ENCODE data around the gene PTPN23.

PTPN23 gene

DNA sequence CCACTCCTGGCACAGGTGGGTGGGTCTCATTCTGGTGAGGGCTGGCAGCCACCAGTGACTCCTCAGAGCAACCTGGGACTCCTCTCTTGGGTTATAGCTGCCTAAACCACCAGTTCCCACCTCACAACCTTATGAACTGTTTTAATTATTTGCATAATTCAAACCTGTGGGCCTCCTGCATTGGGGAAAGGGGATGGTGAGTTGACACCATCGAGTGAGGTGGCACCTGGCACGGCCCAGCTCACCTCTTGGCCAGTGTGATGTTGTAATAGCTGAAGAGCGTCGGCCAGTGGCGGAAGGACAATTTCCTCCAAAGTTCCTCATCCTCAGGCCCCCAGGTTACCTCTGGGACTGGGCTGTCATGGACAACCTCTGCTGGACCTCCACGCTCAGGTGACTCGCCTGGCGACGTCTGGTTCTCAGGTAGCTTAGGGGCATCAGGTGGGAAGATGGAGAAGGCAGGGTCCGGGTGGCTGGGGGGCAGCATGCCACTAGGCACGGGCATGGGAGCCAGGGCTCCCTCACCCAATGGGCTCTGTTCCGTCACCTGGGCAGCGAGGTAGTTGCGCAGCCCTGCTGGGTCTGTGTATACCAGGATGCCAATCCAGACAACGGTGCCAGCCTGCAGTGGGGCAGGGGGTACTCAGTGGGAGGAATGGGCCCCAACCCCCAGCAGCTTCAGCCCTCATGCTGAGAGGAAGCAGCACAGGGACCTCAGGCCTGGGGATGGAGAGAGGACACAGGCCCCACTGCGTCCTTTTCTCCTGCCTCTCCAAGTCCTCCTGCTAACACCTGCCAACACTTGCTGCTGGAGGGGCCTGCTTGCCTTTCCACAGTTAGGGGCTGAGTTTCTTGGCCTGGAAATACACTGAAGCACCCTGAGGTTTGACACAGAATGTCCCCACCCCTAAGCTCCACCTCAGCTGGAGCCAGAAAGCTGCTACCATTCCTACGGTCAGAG is 38.5 kb downstream of the PTPN23 start:
- no peak for DNase-seq (ENCODE audit: low spot score)

DNA sequence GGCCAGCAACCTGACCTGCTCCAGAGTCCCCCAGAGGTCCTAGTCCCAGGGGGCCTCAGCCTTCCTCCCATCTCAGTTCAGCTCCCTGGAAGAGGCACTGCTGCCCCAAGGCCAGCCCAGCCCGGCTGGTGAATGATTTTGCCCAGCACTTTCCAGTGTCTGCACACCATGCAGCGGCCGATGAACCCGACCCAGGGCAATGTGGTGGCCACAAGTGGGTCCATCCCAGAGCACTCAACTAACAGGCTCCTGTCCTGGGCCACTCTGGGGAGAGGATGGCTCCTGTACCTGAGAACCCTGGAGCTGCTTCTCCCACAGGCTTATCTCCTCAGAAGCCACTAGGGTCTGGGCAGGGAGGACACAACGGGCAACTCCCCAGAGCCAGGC is 39.2 kb downstream of the PTPN23 start:
- no peak for DNase-seq (ENCODE audit: low spot score)

DNA sequence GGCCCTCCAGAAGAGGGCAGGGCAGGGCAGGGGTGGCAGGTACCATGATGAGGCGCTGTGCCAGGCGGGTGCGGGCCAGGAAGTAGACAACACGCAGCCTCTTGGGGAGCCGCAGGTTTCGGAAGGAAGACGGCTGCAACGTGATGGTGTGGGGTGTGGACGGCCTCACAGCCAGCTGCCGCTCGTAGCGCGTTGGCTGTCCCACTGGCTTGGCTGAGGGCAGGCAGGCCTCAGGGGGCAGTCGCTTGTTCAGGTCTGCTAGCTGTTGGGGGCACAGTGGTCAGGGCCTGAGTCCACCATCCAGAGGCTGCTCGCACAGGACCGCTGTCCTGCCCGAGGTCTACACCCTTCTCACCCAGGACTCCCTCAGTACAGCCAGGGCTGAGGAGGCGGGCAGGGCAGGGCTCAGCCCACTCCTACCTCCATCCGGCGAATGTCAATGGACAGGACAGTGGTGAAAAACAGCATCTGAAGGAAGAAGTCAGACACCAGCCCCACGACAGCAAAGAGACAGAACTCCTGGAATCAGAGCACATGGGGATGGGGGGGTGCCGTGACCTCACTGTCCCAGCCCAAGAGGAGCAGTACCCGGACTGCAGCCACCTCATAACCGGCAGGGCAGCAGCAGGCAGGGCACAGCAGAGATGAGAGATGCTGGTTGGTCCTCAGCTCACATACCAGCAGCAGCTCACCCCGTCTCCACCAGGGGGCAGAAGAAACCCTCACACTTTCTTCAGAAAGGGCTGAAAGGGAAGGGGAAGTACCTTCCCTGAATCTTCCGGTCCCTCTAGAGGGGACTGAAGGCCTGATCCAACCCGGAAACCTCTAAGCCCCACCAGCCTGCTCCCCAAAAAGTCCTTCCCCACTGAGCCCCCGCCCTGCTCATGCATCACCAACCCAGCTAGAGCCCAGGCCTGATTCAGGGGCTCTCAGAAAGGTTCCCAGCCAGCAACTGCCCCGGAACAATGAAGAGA is 40.0 kb downstream of the PTPN23 start:
- DNase-seq (ENCODE audit: low spot score) = peak; percentile 91

DNA sequence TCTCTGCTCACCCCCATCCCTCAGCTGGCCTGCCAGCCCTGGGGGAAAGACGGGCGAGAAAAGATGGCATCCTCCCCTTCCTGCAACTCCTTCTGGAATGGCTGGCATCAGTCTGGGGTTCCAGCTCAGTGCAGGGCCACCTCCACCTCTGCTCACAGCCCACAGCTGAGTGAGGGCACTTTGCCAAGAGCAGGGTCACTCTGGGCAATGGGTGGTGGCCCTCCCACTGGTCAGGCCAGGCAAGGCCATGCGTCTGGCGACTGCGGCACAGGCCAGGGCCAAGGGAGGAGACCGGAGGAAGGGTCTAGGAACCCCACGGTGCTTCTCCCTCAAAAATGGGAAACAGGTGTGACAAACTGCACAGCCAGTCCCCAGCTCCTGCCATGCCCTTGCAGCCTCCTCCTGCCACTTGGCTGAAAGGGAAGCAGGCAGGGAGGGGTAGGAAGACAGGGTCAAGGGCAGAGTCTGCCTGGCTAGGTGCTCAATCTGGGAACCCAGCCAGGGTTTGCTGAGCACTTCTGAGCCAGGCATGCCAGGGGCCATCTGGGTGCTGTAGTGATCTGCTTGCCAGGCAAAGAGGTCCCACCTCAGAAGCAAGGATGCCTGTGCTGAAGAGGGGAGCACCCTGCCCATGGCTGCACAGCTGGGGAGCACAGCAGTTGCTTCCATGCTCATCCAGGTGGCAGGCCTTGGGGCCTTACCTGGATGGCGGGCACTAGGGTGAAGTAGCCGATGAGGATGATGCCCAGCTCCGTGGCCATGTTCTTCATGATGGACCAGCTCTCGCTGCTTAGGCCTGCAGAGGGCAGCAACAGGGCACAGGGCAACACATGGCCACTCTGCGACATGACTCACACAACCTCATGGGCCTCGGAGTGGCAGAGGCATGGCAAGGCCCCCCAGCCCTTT is 41.2 kb downstream of the PTPN23 start:
- DNase-seq (ENCODE audit: low spot score) = peak; percentile 29

DNA sequence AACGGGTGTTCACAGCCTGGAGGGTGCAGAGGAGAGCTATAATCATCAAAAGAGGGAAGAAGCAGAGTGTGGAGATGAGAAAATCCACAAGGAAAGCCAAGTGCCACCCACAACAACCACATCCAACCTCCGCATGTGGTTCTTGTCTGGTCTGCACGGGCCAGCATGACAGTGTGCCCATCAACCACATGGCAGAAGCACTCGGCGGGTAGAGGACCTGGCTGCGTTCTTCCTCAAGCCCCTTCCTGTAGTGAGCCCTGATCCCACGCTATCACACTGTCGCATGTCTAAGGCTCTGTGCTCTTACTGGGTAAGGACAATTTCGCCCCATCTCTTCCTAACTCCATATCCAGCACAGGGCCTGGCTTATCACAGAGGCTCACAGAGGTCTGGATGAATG is 41.9 kb downstream of the PTPN23 start:
- DNase-seq (ENCODE audit: low spot score) = no peak

DNA sequence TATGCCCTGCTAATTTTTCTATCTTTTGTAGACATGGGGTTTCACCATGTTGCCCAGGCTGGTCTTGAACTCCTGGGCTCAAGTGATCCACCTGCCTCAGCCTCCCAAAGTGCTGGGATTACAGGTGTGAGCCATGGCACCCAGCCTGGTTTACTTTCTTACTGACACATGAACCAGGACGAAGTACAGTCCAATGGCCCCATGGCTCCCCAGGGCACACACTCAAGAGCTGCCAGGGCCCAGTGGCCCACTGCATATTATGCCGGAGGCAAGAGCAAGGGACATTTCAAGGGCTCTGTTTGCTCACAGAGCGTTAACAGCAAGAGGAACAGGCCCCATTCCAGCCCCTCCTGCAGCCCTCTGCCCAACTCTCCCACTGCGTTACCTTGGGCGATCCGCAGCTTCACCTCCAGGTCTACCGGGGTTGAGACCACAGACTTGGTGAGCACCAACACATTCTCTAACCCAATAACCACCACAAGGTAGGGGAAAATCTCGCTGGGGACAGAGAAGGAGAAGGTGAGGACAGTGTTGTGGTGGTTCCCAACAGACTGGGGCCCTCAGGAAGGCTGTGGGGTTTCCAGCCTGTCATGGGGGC is 42.8 kb downstream of the PTPN23 start:
- DNase-seq (ENCODE audit: low spot score) = no peak

DNA sequence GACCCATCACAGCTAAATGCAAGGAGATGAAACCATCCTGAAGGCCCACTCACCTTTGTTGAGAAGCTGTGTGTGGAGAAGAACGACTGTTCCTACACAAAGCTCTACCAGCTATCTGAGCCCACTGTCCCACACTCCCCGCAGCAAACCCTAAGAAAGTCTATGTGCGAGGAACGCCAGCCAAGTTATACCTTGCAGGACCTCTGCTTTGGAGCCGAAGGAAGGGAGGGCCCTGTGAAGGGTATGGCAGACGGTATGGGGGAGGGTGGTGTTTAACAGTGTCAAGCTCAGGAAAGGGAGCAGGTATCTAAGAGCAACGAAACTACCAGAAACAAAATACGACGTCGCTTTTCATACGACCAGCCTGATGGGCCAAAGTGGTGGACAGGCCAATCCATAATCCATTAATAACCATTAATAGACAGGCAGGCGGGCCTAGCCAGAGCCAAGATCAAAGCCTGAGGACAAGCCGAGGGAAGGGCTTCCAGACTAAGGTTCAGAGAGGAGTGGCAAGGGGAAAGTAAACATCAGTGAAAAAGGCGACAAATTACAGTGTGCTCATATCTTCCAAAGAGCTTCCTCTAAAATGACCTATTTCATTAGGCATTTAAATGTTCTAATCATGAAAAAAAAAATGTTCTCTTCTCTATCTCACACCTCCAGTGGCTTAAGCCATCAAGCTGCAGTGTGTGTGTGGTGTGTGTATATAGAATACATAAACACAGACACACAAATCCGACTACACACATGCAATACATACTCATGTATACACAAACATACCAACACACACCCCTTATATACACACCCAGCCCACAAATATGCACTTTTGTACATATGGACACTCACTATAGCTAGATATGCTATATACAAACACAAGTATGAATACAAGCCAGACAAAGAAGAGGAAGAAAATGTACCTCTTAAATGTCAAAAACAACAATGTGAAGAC is 43.9 kb downstream of the PTPN23 start:
- DNase-seq (ENCODE audit: low spot score) = no peak

DNA sequence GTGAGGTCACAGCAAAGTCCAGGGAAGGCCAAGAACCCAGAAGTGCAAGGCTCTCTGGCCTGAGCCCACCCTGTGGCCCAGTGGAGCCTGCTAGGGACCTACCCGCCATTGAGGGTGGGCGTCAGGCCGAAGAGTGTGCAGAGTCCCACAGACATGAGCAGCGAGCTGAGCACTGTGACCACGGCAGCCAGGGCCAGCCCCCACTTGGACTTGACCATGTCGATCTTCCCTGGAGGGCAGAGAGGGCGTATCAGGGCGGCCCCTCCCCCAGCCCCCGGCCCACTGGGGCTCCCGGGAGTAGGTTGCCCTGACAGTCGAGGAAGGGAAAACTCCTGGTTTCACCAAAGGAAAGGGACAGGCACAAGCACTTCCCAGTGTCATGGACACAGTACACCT is 44.6 kb downstream of the PTPN23 start:
- DNase-seq (ENCODE audit: low spot score) = no peak

DNA sequence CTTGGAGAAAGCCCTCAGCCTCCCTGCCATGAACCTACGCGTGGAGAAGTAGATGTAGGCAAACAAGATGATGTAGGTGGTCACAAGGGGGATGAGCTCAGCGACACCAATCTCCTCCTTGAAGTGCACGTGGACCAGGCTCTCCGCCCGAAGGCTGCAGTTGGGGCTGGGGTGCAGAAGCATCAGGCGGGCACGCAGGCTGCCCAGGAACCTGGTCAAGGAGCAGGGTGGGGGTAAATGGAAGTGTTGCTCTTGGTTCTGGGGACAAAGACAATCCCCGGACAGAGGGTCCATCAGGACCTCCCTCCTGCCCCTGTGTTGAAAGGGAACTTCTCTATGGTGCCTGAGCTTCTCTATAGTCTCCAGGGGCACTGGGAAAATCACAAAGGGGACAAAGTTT is 45.1 kb downstream of the PTPN23 start:
- DNase-seq (ENCODE audit: low spot score) = no peak

DNA sequence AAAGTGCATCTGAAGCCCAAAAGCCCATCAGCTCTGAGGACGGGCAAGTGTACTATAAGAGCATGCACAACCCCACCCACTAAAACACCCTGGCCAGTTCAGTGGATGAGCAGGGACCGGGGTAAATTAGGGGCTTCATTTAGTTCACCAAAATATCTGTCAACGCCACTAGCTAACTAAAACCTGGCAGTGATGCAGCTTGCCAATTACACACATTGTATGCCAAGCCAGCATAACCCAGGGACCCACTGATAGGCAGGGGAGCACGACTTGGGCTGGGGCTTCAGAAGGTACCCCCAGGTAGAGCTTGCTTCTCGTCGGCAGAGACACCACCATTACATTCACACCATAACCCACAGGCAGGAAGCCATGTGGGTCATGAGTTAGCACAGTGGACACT is 47.0 kb downstream of the PTPN23 start:
- no peak for DNase-seq (ENCODE audit: low spot score)

DNA sequence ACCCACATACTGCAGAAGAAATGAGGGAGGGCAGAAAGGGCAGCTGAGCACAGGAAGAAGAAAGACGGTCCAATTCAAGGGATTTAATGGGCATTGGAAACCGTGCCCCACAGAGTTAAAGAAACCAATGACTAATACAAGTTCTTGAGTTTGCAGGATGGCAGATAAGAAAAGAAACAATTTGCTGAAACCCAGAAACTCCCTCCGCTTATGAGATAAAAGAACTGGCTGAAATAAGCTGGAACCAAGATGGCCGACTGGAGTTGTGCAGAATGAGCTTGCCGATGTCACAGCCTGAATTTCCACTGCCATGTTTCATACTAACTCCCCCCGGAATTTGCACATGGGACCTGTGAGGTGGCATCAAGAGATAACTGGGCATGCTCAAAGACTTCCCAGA is 47.8 kb downstream of the PTPN23 start:
- DNase-seq (ENCODE audit: low spot score) = no peak

DNA sequence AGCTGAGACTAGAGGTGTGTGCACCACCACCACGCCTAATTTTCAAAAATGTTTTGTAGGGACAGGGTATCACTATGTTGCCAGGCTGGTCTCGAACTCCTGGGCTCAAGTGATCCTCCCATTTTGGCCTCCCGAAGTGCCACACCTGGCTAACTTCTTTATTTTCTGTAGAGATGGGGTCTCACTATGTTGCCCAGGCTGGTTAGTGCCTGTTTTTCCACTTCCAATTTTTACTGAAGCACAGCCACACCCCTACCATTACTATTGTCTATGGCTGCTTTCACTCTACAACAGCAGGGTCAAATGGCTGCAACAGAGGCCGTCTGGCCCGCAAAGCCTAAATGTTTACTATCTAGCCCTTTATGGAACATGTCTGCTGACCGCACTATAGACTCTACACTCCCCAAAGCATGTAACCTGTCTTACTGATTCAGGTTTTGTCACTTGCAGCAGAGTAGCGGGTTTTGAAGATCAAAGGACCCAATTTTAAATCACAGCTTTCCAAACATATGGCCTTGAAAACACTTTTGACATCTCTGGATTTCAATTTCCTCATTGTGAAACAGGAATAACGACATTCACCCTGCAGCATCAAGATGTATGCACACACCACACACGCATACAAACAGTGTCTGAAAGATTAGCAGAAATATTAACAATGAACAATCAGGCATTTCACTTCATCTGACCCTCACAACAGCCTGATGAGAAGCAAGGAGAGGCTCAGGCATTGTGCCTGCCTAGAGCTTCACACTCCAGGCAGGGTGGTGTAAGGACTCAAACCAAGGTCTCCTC is 48.9 kb downstream of the PTPN23 start:
- no peak for DNase-seq (ENCODE audit: low spot score)

DNA sequence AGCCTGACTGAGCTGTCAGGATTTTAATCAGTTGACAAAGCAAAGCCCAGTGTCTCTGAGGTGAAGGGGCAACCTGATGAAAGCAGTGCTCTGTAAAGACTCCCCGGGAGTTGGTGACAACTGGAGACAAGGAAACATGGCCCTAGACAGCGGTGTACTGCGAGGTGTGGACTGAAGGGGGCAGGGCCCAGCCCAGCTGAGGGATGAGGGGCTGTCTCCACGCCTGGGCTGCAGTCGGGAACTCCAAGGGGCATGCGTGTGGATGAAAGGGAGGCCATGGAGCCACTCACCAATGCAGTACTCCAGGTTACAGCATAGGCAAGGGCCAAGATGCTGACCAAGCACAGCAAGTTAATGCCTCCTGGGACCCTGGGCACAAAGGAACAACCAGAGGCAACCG is 49.8 kb downstream of the PTPN23 start:
- DNase-seq (ENCODE audit: low spot score) = no peak

DNA sequence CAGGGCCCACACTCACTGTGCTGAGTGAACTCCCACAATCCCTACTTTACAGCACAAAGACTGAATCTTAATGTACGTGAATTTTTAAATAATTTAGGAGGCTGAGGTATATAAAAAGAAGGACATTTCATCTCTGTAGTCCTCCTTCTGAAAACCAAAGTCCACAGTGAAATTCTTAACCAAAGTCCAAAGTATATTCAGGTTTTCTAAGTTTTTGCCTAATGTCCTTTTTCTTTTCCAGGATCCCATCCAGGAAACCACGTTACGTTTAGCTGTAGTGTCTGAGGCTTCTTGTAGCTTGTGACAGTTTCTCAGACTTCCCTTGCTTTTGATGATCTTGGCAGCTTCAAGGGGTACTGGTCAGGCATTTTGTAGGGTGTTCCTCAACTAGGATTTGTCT is 50.4 kb downstream of the PTPN23 start:
- DNase-seq (ENCODE audit: low spot score) = no peak

DNA sequence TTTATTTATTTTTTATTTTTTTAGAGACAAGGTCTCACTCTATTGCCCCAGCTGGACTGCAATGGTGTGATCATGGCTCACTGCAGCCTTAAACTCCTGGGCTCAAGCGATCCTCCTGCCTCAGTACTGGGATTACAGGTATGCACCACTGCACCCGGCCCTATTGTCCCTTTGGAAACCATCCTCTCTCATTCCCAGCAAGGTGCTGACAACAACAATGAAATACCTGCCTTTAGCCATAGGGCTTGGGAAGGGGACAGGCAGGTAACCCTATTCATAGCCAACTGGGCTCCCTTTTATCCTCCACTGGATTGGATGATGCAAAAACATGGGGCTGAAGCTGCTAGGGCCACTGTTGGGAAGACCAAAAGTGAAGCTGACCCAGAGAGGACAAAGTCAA is 51.9 kb downstream of the PTPN23 start:
- no peak for DNase-seq (ENCODE audit: low spot score)

DNA sequence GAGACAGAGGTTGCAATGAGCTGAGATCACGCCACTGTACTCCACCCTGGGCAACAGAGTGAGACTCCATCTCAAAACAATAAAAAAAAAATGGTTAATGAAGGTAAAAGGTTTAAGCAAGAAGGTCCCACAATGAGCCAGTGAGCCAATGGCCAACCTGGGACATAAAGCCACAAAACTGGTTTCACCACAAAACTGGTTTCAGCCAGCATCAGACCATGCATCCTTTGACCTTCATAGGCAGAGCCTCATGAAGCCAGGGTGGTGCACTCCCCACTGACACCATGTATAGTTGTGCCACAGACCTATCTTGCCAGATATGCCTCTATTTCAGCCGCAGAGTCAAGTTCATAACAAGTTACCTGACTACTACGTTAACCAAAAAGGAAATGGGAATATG is 53.0 kb downstream of the PTPN23 start:
- DNase-seq (ENCODE audit: low spot score) = no peak

DNA sequence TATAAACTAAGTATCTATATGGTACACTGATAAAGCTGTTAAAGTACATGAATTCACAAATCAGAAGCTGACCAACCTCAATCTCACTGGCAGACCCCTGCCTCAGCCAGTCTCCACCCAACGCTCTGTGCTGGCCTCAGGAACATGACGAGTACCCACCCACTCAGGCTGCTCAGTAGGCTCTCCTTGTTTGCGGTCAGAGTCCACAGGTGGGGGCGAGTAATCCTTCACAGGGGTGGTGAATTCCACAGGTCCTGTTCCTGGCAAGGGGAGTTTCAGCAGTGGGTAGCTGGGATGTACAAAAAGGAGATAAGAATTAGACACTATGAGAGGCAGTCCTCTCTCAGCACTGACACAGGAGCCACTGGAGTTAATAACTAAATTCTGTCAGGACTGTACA is 54.0 kb downstream of the PTPN23 start:
- no peak for DNase-seq (ENCODE audit: low spot score)

DNA sequence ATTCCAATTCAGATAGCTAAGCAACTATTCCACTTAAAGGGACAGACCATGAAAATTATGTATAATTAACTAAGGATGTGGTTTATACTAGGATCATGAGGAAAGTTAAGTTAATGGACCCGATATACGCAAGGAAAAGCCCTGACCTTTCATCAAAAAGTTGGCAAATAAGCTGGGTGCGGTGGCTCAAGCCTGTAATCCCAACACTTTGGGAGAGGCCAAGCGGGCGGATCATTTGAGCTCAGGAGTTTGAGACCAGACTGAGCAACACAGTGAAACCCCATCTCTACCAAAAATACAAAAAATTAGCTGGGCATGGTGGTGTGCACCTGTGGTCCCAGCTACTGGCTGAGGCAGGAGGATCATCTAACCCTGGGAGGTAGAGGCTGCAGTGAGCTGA is 55.4 kb downstream of the PTPN23 start:
- no peak for DNase-seq (ENCODE audit: low spot score)

DNA sequence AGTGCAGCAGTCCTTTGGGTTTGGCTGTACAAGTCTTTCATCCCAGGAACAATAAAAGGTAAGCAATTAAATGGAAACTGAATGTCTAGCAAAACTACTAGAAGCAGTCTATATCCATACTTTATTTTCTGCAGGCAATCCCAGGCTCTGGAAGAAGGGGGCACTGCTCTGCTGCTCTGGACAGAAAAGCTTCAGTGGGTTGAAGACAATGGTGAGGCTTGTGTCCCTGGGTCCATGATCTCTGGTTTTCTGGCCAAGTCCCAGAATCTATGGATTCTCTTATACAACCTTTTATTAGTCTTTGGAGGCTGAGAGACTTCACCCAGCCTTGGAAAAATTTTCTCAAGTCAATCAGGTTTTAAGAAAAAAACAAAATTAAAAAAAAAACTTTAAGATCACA is 59.3 kb downstream of the PTPN23 start:
- no peak for DNase-seq (ENCODE audit: low spot score)
